ENCODE data around the gene HELB. TPM values are rescaled to one million over a fixed set of nuclear protein-coding genes. Genes with fewer than 3 reads are reported as not detected.
A peak's percentile ranks its signal among the peaks of the same experiment; 100 is the strongest.

Gene HELB
- 10.2 and 10.7 TPM in 2 replicates for total RNA-seq (2021)
- long read RNA-seq, full-length matches to known transcripts: 38 of 63 reads
- long read RNA-seq, partial matches to known transcripts: 13 of 63 reads
- long read RNA-seq, other reads (novel, unspliced or antisense): 12 of 63 reads

DNA sequence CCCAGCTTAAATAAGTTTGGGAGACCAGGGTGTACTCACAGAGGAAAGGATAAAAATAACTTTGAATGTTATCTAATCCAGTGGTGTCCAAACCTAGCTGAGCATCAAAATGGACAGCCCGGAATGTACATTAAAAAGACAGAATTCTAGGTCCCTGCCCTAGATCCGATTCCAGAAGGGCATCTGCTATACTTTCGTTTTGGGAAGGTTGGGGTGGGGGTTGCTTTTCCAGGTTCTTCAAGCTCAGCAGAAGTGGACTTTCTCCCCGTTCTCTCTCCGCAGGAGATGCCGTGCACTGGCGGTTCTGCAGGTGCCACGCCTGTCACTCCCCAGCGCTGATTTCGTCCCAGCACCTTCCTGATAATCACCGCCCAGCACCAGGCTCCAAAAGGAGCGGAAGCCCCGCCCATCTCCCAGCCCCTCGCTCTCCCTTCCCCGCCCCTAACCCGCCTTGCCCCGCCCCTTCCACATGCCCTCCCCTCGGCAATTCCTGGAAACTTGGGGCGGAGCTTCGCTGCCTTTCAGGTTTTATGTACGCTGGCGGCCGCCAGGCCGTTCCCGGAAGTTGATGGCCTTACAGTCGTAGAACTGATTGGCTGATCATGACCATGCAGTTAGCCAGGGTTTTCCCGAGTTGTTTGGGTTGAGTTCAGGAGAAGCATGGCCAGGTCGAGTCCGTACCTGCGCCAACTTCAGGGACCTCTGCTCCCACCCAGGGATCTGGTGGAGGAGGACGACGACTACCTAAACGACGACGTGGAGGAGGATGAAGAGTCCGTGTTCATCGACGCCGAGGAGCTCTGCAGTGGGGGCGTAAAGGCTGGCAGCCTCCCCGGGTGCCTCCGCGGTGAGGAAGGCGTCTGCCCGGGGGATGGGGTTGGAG lies at the start of gene HELB:
Gene HELB (plus strand): TSS at position 550 of the 883 bp plus-strand sequence. CDS start 111 bp downstream, at position 661.
- H2BK5ac ChIP-seq (ENCODE audit: insufficient read length, low read length): no peak within 1 kb of the TSS
- H3K9me3 Mint-ChIP-seq: no peaks in the 10 kb centered on the region
- peak within 1 kb of the TSS; percentile 66 for H3K4me2 ChIP-seq (ENCODE audit: insufficient read depth, insufficient read length, low read length)
- H3K9ac ChIP-seq (ENCODE audit: extremely low read depth, insufficient read length, low read length): peak within 1 kb of the TSS; percentile 95
- no peak within 1 kb of the TSS for H4K91ac ChIP-seq (ENCODE audit: insufficient read length, low read depth, low read length)
- no peak within 1 kb of the TSS for H2BK120ac ChIP-seq (ENCODE audit: low read depth, low read length, poor library complexity, severe bottlenecking)
- peak within 1 kb of the TSS; percentile 89 for H3K14ac ChIP-seq (ENCODE audit: insufficient read depth, low read length)
- H3K27me3 ChIP-seq (ENCODE audit: insufficient read depth, low read length): no peaks in the 10 kb centered on the region
- peak within 1 kb of the TSS; percentile 78 for H2AFZ ChIP-seq (ENCODE audit: low read length)
- no peaks in the 10 kb centered on the region for H3K9me3 ChIP-seq (ENCODE audit: control insufficient read depth, low read depth, low read length)
- no CpG with 5 or more reads among the region's 45 CpGs for WGBS (ENCODE audit: extremely low coverage, insufficient read length, low lambda C conversion rate)
- peaks cover 10% of the 10 kb centered on the region for H3K23me2 ChIP-seq (ENCODE audit: insufficient read length, low read depth, low read length, poor library complexity, severe bottlenecking)
- H2BK12ac ChIP-seq (ENCODE audit: insufficient read length, low read depth, low read length): no peak within 1 kb of the TSS
- no peak within 1 kb of the TSS for H2BK20ac ChIP-seq (ENCODE audit: low read depth, low read length, poor library complexity, severe bottlenecking)
- peaks cover 17 to 20% of the 10 kb centered on the region in 2 experiments for H3K4me1 Mint-ChIP-seq
- peak within 1 kb of the TSS; percentile 95 for H3K18ac ChIP-seq (ENCODE audit: insufficient read length, low read depth, low read length)
- no peak within 1 kb of the TSS for H2BK15ac ChIP-seq (ENCODE audit: low read depth, low read length)
- peak within 1 kb of the TSS; percentile 19 for H3K56ac ChIP-seq (ENCODE audit: insufficient read length, low read depth, low read length)
- peak within 1 kb of the TSS; percentile 29 for H3K27ac ChIP-seq (ENCODE audit: insufficient read length, low read depth, low read length)
- H3K79me2 ChIP-seq (ENCODE audit: insufficient read depth, low read length): no peaks in the 10 kb centered on the region
- DNase-seq: peak; percentile 99
- H4K5ac ChIP-seq (ENCODE audit: insufficient read length, low read depth, low read length): peak within 1 kb of the TSS; percentile 74
- peaks cover 17% of the 10 kb centered on the region for H3K27me3 Mint-ChIP-seq (ENCODE audit: low read depth)
- no peaks in the 10 kb centered on the region; the same call in 1 of the 2 replicates for H3K4me1 ChIP-seq (ENCODE audit: insufficient read depth, low read length)
- no peak within 1 kb of the TSS for H2AK5ac ChIP-seq (ENCODE audit: insufficient read length, low read length)
- H3K36me3 Mint-ChIP-seq (ENCODE audit: insufficient read depth in 1 of 3, low read depth in 3 of 3): peaks cover 0 to 12% (median 9%) of the 10 kb centered on the region in 3 experiments; a peak in 5 of 7 replicates
- no peak within 1 kb of the TSS for H3K4ac ChIP-seq (ENCODE audit: low read depth, low read length)
- TF ChIP-seq, protein P1, sequence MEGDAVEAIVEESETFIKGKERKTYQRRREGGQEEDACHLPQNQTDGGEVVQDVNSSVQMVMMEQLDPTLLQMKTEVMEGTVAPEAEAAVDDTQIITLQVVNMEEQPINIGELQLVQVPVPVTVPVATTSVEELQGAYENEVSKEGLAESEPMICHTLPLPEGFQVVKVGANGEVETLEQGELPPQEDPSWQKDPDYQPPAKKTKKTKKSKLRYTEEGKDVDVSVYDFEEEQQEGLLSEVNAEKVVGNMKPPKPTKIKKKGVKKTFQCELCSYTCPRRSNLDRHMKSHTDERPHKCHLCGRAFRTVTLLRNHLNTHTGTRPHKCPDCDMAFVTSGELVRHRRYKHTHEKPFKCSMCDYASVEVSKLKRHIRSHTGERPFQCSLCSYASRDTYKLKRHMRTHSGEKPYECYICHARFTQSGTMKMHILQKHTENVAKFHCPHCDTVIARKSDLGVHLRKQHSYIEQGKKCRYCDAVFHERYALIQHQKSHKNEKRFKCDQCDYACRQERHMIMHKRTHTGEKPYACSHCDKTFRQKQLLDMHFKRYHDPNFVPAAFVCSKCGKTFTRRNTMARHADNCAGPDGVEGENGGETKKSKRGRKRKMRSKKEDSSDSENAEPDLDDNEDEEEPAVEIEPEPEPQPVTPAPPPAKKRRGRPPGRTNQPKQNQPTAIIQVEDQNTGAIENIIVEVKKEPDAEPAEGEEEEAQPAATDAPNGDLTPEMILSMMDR (conservative IDR thresholded peaks at IDR 0.05): no peak
- peak within 1 kb of the TSS; percentile 98 to 99 for H3K4me3 Mint-ChIP-seq
- no peaks in the 10 kb centered on the region for H4K20me1 ChIP-seq (ENCODE audit: control insufficient read depth, insufficient read depth, insufficient read length)
- peak within 1 kb of the TSS; percentile 94 to 100 (median 99); a peak in 6 of 7 replicates for H3K27ac Mint-ChIP-seq
- H3K79me1 ChIP-seq (ENCODE audit: insufficient read depth, low read depth, low read length, poor library complexity, severe bottlenecking): no peaks in the 10 kb centered on the region
- H4K8ac ChIP-seq (replicated peaks; ENCODE audit: insufficient read length, low read depth, low read length): no peak within 1 kb of the TSS
- no peak within 1 kb of the TSS for H3K23ac ChIP-seq (ENCODE audit: insufficient read length, low read depth, low read length)
- no peak within 1 kb of the TSS for H3T11ph ChIP-seq (ENCODE audit: low read length)

Measured in H9 (cell line).